Activated naive CD8-positive, alpha-beta T cell treated with anti-CD3 and anti-CD28 coated beads, Interleukin-2, amount 50 U/mL, for 16 hours (primary cell): Measurements from ENCODE around the gene LPAR1.
"Not testable (repeated sequence)": the region's sequence is repeated elsewhere in the genome, so short reads cannot be mapped to it uniquely, and the experiment has no call there.

Experiments used
- DNase-seq: peaks from one replicate; pipeline ENCODE4 v3.0.0-alpha.2; 2020; ENCODE audit warnings: low read depth, low spot score

Gene LPAR1

GRCh38 chr9:111038331-111039230 lies at the start of gene LPAR1:
Gene LPAR1 (minus strand): TSS chr9:111038470. CDS start chr9:110972117, 66,353 bp downstream.
- DNase-seq, result no peak

- no peak for DNase-seq
Observed at GRCh38 chr9:111078391-111079038, 40.2 kb upstream of the LPAR1 start.

GRCh38 chr9:111076519-111076918 lies 38.2 kb upstream of the LPAR1 start:
- DNase-seq, result no peak

GRCh38 chr9:111076042-111076441 lies 37.8 kb upstream of the LPAR1 start:
- no peak for DNase-seq

GRCh38 chr9:111074395-111074794 lies 36.1 kb upstream of the LPAR1 start:
- no peak for DNase-seq

- no peak for DNase-seq
Observed at GRCh38 chr9:111069183-111069582, 30.9 kb upstream of the LPAR1 start.

GRCh38 chr9:111068771-111069170 lies 30.5 kb upstream of the LPAR1 start:
- DNase-seq, result no peak

GRCh38 chr9:111068383-111068730 lies 30.1 kb upstream of the LPAR1 start:
- no peak for DNase-seq

GRCh38 chr9:111066468-111066867 lies 28.2 kb upstream of the LPAR1 start:
- no peak for DNase-seq

GRCh38 chr9:111065414-111065813 lies 27.1 kb upstream of the LPAR1 start:
- DNase-seq, result no peak

- DNase-seq, result no peak
Observed at GRCh38 chr9:111064160-111064837, 26.0 kb upstream of the LPAR1 start.

GRCh38 chr9:111063332-111063731 lies 25.1 kb upstream of the LPAR1 start:
- DNase-seq, result no peak

- no peak for DNase-seq
Observed at GRCh38 chr9:111058166-111058565, 19.9 kb upstream of the LPAR1 start.

- no peak for DNase-seq
Observed at GRCh38 chr9:111056538-111056937, 18.3 kb upstream of the LPAR1 start.

GRCh38 chr9:111052791-111053190 lies 14.5 kb upstream of the LPAR1 start:
- no peak for DNase-seq

- DNase-seq, result no peak
Observed at GRCh38 chr9:111051400-111051799, 13.1 kb upstream of the LPAR1 start.

- DNase-seq, result no peak
Observed at GRCh38 chr9:111050819-111051218, 12.5 kb upstream of the LPAR1 start.

GRCh38 chr9:111047287-111047686 lies 9.0 kb upstream of the LPAR1 start:
- not testable (repeated sequence) for DNase-seq

GRCh38 chr9:111041902-111042301 lies 3.6 kb upstream of the LPAR1 start:
- DNase-seq, result no peak

GRCh38 chr9:111040494-111040893 lies 2.2 kb upstream of the LPAR1 start:
- DNase-seq, result no peak

GRCh38 chr9:111039231-111039906 lies 1.1 kb upstream of the LPAR1 start:
- no peak for DNase-seq
